Breast epithelium (tissue), 4 donors: ENCODE results near the gene CHCHD6. TPM values are rescaled to one million over a fixed set of nuclear protein-coding genes. Genes with fewer than 3 reads are reported as not detected.

Experiments
- DNase-seq, 2 donors: peaks; one replicate each; pipeline ENCODE4 v3.0.0-alpha.2; 2019; ENCODE audit warnings: low spot score in 2 of 2
- H3K27ac ChIP-seq, 2 donors: fragments of 200-600 bp; sonication (generic) in 1 of 2; one replicate each; pipeline ENCODE4 v1.5.1; 2016 to 2019; ENCODE audit warnings: mild to moderate bottlenecking in 1 of 2
- H3K27me3 ChIP-seq, 2 donors: fragments of 200-600 bp; sonication (generic) in 1 of 2; one replicate each; pipeline versions ENCODE4 v1.5.1 to v1.6.0; 2017 to 2019; ENCODE audit warnings: control low read depth in 1 of 2, mild to moderate bottlenecking in 1 of 2
- H3K36me3 ChIP-seq: fragments of 200-600 bp; one replicate; pipeline ENCODE4 v1.5.1; 2019
- H3K4me1 ChIP-seq, 2 donors: fragments of 200-600 bp; sonication (generic); one replicate each; pipeline ENCODE4 v1.5.1; 2016 to 2019; ENCODE audit warnings: control low read depth in 1 of 2
- H3K4me3 ChIP-seq, 3 donors: fragments of 200-600 bp; sonication (generic); 1 replicate in 2 of 3; 2 replicates in 1 of 3; pipeline ENCODE4 v1.5.1; 2016 to 2019; ENCODE audit warnings: mild to moderate bottlenecking in 3 of 3, moderate library complexity in 2 of 3
- H3K9me3 ChIP-seq, 2 donors: fragments of 200-600 bp; sonication (generic) in 1 of 2; one replicate each; pipeline ENCODE4 v1.5.1; 2016 to 2019; ENCODE audit warnings: control low read depth in 1 of 2
- POLR2A ChIP-seq: fragments of 450-650 bp; IDR thresholded peaks from one replicate; pipeline ENCODE4 v1.6.1; 2016; ENCODE audit warnings: antibody characterized with exemption, mild to moderate bottlenecking, moderate library complexity
- POLR2AphosphoS5 ChIP-seq, 3 donors: sonication (generic); formaldehyde crosslinking; IDR thresholded peaks; one replicate each; pipeline ENCODE4 v1.6.1; 2017; ENCODE audit warnings: antibody characterized with exemption in 3 of 3
- intact Hi-C: fragments of 100-400 bp; cut with DNase I; formaldehyde crosslinking; loops from one replicate; pipeline ENCODE4 v1.15.1; 2023; ENCODE audit warnings: low total_unique reads
- total RNA-seq, 3 donors: library from RNA; depleted of rRNA; stranded (reverse); fragments of >200 nt; gene quantifications; one replicate each; pipeline ENCODE4 v1.1.0, GENCODE V29; 2016
- TF ChIP-seq, protein P1 (sequence below), 3 donors: fragments of 450-650 bp; IDR thresholded peaks; one replicate each; pipeline ENCODE4 v1.5.1; 2016 to 2017; ENCODE audit warnings: antibody characterized with exemption in 3 of 3, mild to moderate bottlenecking in 3 of 3, moderate library complexity in 3 of 3

Gene CHCHD6
- total RNA-seq, 3 donors from 2014 or later = 12.2 to 21.2 (median 19.3) TPM

DNA sequence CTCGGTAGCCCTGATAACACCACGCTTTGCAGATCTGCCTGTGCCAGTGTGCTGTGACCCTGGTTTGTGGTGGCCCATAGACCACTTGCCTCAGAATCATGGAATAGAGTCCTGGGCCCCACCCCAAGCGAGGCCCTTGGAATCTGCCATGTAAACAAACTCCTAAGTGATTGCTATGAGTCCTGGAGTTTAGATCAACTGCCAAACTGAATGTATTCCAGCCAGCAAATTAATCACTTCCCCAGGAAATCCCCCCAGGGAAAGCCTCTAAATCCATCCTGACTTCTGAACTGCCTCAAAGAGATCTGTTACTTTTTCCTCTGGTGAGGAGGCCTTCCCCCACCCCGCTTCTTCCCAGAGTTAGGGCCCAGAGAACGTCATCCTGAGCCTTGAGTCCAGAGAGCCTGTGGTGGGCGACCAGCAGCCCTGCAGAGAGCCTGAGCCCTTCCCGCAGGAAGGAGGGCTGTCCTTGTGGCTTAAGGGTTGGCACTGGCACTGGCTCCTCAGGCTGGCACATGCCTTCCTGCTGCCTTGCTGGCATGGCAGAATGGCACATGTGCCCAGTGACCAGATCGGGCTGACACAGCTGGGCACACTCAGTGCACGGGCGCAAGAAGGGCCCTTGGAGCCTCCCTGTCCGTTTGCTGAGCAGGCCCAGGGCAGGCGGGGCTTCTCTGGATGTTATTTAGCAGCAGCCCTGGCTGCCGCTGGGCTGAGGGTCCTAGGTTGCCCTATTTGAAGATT, 228.3 kb downstream of the CHCHD6 start:
- no peak overlapping the region for H3K27ac ChIP-seq

DNA sequence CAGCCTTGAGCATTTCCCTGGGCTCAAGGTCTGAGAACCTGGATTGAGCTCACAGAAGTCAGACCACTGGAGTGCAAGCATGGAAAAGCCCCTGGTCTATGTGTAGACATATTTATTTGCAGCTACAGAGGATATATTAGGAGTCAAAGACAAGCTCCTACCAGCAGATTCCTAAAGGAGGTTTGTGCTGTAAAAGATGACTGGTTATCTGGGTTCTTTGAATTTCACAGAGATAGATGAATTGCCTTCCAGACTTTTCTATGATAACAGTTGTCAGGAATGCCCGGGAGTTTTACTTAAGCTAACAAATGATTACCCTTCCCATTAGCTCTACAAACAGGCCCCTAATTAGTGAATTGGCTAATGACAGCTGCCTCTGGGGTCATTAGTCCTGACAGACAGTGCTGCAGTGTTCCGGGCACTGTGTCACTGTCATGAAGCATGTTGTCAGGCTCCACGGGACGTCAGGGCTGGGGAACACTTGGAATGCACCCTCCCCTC, 230.0 kb downstream of the CHCHD6 start:
- H3K27me3 ChIP-seq = no peaks in the 10 kb centered on the region
- H3K27ac ChIP-seq = no peak overlapping the region
- intact Hi-C loops = no loop called here
- TF ChIP-seq POLR2AphosphoS5 (IDR thresholded peaks at IDR 0.05) (no peak), POLR2A (no peak)
- TF ChIP-seq, protein P1, sequence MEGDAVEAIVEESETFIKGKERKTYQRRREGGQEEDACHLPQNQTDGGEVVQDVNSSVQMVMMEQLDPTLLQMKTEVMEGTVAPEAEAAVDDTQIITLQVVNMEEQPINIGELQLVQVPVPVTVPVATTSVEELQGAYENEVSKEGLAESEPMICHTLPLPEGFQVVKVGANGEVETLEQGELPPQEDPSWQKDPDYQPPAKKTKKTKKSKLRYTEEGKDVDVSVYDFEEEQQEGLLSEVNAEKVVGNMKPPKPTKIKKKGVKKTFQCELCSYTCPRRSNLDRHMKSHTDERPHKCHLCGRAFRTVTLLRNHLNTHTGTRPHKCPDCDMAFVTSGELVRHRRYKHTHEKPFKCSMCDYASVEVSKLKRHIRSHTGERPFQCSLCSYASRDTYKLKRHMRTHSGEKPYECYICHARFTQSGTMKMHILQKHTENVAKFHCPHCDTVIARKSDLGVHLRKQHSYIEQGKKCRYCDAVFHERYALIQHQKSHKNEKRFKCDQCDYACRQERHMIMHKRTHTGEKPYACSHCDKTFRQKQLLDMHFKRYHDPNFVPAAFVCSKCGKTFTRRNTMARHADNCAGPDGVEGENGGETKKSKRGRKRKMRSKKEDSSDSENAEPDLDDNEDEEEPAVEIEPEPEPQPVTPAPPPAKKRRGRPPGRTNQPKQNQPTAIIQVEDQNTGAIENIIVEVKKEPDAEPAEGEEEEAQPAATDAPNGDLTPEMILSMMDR (IDR thresholded peaks at IDR 0.05) = no peak
- H3K36me3 ChIP-seq = no peaks in the 10 kb centered on the region
- no peaks in the 10 kb centered on the region for H3K9me3 ChIP-seq
- no peak overlapping the region for H3K4me3 ChIP-seq
- no peak for DNase-seq
- H3K4me1 ChIP-seq = peaks cover 0 to 3% of the 10 kb centered on the region in 2 donors

More for the DNA sequence above, 228.3 kb downstream of the CHCHD6 start:
- intact Hi-C loops = no loop called here
- no peaks in the 10 kb centered on the region for H3K9me3 ChIP-seq
- TF ChIP-seq POLR2A (no peak), POLR2AphosphoS5 (IDR thresholded peaks at IDR 0.05) (no peak)
- TF ChIP-seq, protein P1 (IDR thresholded peaks at IDR 0.05) = no peak
- DNase-seq = peak in 1 of 2 donors; percentile 48
- no peak overlapping the region for H3K4me3 ChIP-seq
- H3K27me3 ChIP-seq = no peaks in the 10 kb centered on the region
- H3K36me3 ChIP-seq = no peaks in the 10 kb centered on the region
- H3K4me1 ChIP-seq = peaks cover 0 to 3% of the 10 kb centered on the region in 2 donors

DNA sequence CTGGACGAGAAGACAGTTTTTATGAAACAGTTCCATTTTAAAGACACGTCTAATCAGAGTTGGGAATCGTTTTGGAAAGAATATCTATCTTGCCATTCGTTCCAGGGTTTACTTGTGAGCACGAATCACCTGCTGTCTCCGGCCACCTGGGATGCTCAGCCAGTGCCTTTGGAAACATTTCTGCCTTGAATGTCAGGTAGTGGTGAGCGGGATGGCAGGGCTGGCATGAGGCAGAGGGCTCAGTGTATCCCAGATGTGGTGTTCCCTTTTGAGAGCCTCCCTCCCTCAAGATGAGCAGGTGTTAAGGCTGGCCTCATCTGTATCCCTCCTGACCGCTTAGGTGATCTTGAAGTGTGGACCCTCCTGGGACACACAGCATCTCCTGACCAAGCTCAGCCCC, 231.0 kb downstream of the CHCHD6 start:
- Histone ChIP-seq H3K4me1 (peaks cover 0 to 3% of the 10 kb centered on the region in 2 donors), H3K9me3 (no peaks in the 10 kb centered on the region), H3K4me3 (no peak overlapping the region), H3K27me3 (no peaks in the 10 kb centered on the region), H3K27ac (no peak overlapping the region), H3K36me3 (no peaks in the 10 kb centered on the region)
- intact Hi-C loops = no loop called here
- TF ChIP-seq POLR2A (no peak), POLR2AphosphoS5 (IDR thresholded peaks at IDR 0.05) (no peak)
- TF ChIP-seq, protein P1 (IDR thresholded peaks at IDR 0.05) = no peak
- DNase-seq = no peak

DNA sequence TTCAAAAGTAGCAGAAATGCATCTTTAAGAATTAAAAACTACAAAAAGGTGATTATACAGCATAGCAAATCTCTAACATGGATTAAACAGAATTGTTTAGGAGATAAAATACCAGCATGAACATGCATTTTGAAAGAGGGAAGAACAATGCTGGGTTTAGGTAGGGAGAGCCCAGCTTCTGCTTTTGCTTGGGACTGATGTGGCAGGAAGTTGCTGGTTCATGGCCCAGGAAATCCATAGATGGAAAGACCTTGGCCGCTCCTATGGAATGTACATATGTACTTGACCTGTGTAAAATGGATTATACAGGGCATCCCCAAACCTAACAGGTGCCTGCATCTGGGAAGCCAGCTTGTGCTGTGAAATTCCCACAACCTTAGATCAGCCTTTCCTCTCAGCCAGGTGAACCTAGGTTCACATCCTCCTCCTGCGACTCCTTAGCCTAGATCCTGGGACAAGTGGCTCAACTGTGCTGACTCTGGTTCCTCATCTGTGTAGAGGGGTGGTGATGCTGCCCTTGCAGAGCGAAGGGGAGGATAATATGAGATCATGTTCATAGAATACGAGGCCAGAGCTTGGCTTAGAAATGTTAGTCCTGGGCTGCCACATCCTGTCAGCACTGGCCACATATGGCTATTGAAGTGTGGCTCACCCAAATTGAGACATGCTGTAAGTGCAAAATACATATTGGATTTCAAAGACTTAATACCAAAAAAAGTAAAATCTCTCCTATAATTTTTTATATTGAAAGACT, 231.9 kb downstream of the CHCHD6 start:
- Histone ChIP-seq H3K36me3 (no peaks in the 10 kb centered on the region), H3K27me3 (no peaks in the 10 kb centered on the region), H3K4me3 (no peak overlapping the region), H3K4me1 (peaks cover 0 to 3% of the 10 kb centered on the region in 2 donors), H3K27ac (no peak overlapping the region), H3K9me3 (no peaks in the 10 kb centered on the region)
- TF ChIP-seq POLR2A (no peak), POLR2AphosphoS5 (IDR thresholded peaks at IDR 0.05) (no peak)
- TF ChIP-seq, protein P1 (IDR thresholded peaks at IDR 0.05) = no peak
- intact Hi-C loops = no loop called here
- no peak for DNase-seq
